ENCODE measurements around the gene FAM78A. TPM values are rescaled to one million over a fixed set of nuclear protein-coding genes. Genes with fewer than 3 reads are reported as not detected.

Gene FAM78A
- total and polyA plus RNA-seq, 10 donors: 17.0 to 40.3 (median 28.5) TPM

GRCh38 chr9:131220485-131220884, 55.8 kb downstream of the FAM78A start:
- intact Hi-C loops (cut with DNase I; ENCODE audit: low total_unique reads): no loop called here
- no peaks in the 10 kb centered on the region for H3K27me3 ChIP-seq (replicated peaks in 1 of 7)
- peaks cover 0 to 91% (median 25%) of the 10 kb centered on the region in 6 donors for H3K36me3 ChIP-seq

DNA sequence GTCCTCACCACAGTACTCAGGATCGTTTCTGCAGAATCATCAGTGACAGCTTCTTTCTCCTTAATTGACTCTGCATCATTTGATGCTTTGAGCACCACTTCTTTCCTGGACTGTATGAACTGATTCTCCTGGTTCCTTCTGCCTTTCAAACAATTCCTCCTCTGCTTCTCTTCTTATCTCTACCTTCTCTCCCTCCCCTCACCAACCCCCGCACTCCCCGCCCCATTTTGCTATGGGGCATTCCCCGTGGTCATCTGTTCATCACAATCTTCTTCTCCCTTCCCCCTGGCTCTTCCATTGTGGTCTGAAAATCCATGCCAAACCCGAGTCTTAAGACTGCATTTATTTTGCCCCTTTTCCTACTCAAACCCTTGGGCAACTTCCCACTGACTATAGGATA, 57.9 kb downstream of the FAM78A start:
- WGBS, 5 donors: 72 to 85% (median 80%) methylated on average over 5 of the region's 5 CpGs
- no peaks in the 10 kb centered on the region for H3K9me3 ChIP-seq

More at GRCh38 chr9:131220485-131220884, 55.8 kb downstream of the FAM78A start:
- Histone ChIP-seq H3K9me3 (no peaks in the 10 kb centered on the region), H3K4me1 (peaks cover 0 to 5% (median under 1%) of the 10 kb centered on the region in 6 donors), H3K4me3 (no peak overlapping the region), H3K27ac (no peak overlapping the region)
- 73 to 98% (median 80%) methylated on average over 2 of the region's 2 CpGs for WGBS, 5 donors
- no peak for DNase-seq
- TF ChIP-seq, protein P1, sequence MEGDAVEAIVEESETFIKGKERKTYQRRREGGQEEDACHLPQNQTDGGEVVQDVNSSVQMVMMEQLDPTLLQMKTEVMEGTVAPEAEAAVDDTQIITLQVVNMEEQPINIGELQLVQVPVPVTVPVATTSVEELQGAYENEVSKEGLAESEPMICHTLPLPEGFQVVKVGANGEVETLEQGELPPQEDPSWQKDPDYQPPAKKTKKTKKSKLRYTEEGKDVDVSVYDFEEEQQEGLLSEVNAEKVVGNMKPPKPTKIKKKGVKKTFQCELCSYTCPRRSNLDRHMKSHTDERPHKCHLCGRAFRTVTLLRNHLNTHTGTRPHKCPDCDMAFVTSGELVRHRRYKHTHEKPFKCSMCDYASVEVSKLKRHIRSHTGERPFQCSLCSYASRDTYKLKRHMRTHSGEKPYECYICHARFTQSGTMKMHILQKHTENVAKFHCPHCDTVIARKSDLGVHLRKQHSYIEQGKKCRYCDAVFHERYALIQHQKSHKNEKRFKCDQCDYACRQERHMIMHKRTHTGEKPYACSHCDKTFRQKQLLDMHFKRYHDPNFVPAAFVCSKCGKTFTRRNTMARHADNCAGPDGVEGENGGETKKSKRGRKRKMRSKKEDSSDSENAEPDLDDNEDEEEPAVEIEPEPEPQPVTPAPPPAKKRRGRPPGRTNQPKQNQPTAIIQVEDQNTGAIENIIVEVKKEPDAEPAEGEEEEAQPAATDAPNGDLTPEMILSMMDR (IDR thresholded peaks at IDR 0.05 in 8 of 11, conservative IDR thresholded peaks at IDR 0.05 in 3 of 11): no peak
- TF ChIP-seq POLR2A (IDR thresholded peaks at IDR 0.05) (no peak), POLR2AphosphoS5 (IDR thresholded peaks at IDR 0.05) (no peak)

DNA sequence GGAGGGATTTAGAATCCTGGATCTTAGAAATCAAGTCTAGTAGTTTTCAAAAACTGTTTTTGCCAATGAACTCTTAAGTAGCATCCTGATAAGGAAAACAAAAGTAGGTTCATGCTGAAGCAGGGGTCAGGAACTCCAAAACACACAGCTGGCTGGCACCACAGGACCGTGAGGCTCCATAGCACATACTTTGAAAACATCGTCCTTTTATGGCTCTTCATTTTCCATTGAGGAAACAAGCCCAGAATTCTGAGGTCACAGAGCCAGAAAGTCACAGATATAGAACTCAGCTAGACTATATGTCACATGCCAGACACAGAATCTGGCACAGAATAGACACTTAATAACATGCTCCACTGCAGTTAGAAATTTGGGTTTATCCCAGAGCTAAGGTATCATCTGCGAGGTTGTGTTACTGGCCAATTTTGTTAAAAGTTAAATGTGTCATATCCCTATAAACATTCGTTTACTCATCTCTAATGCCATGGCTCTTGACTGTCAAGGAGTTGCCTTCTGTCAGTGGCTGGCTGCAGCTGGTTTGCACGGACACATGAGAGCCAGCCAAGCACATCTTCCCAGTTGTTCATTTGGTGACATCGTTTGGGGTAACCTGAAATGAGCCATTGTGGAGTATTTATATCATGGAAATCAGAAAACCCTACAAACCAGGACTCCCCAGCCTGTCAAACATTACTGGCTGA, 58.8 kb downstream of the FAM78A start:
- TF ChIP-seq, protein P1 (IDR thresholded peaks at IDR 0.05 in 8 of 11, conservative IDR thresholded peaks at IDR 0.05 in 3 of 11): no peak
- no peak for TF ChIP-seq POLR2A (IDR thresholded peaks at IDR 0.05)
- no peak for TF ChIP-seq POLR2AphosphoS5 (IDR thresholded peaks at IDR 0.05)

More for the DNA sequence above, 57.9 kb downstream of the FAM78A start:
- intact Hi-C loops (cut with DNase I; ENCODE audit: low total_unique reads): no loop called here
- Histone ChIP-seq H3K4me3 (no peak overlapping the region), H3K4me1 (peaks cover 0 to 19% (median 9%) of the 10 kb centered on the region in 6 donors), H3K27ac (no peak overlapping the region), H3K27me3 (replicated peaks in 1 of 7) (no peaks in the 10 kb centered on the region), H3K36me3 (peaks cover 0 to 87% (median 18%) of the 10 kb centered on the region in 6 donors)
- no peak for DNase-seq
- TF ChIP-seq POLR2A (IDR thresholded peaks at IDR 0.05) (no peak), POLR2AphosphoS5 (IDR thresholded peaks at IDR 0.05) (no peak)
- TF ChIP-seq, protein P1 (IDR thresholded peaks at IDR 0.05 in 8 of 11, conservative IDR thresholded peaks at IDR 0.05 in 3 of 11): no peak

DNA sequence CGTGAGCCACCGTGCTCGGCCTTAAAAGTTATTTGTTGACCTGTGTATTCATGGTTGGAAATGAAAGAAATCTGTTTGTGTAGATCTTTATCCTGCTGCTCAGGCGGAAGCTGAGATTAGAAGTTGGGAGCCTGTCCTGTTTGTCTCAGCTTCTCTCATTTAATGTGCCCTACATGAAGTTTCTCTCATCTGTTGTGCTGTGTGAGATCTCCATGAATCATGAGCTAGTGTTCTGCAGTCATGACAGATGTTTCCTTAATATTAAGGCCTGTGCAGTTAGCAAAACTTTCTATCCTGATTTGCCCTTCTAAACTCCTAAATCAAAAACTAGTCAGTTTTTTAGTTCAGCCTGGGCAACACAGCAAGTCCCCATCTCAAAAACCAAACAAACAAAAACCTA, 59.5 kb downstream of the FAM78A start:
- TF ChIP-seq, protein P1 (IDR thresholded peaks at IDR 0.05 in 8 of 11, conservative IDR thresholded peaks at IDR 0.05 in 3 of 11): no peak
- TF ChIP-seq POLR2A (IDR thresholded peaks at IDR 0.05) (no peak), POLR2AphosphoS5 (IDR thresholded peaks at IDR 0.05) (no peak)
- H3K27me3 ChIP-seq (replicated peaks in 1 of 7): no peaks in the 10 kb centered on the region
- H3K27ac ChIP-seq: no peak overlapping the region
- H3K4me3 ChIP-seq: no peak overlapping the region
- intact Hi-C loops (cut with DNase I; ENCODE audit: low total_unique reads): no loop called here
- no peak for DNase-seq
- H3K36me3 ChIP-seq: peaks cover 0 to 83% (median 20%) of the 10 kb centered on the region in 6 donors
- H3K4me1 ChIP-seq: peaks cover 0 to 19% (median 9%) of the 10 kb centered on the region in 6 donors
- 69 to 96% (median 84%) methylated on average over 4 of the region's 4 CpGs for WGBS, 5 donors
- H3K9me3 ChIP-seq: peaks cover 4 to 15% (median 10%) of the 10 kb centered on the region in 8 donors

More for the DNA sequence above, 58.8 kb downstream of the FAM78A start:
- Histone ChIP-seq H3K4me1 (peaks cover 0 to 19% (median 9%) of the 10 kb centered on the region in 6 donors), H3K4me3 (no peak overlapping the region), H3K36me3 (peaks cover 0 to 82% (median 18%) of the 10 kb centered on the region in 6 donors), H3K9me3 (peaks cover 0 to 8% (median 3%) of the 10 kb centered on the region in 8 donors), H3K27me3 (replicated peaks in 1 of 7) (no peaks in the 10 kb centered on the region), H3K27ac (no peak overlapping the region)
- intact Hi-C loops (cut with DNase I; ENCODE audit: low total_unique reads): no loop called here
- WGBS, 5 donors: 76 to 85% (median 81%) methylated on average over 6 of the region's 6 CpGs
- no peak for DNase-seq

Measured in spleen (tissue), 11 donors.